ENCODE data around the gene PRKCA.

The PRKCA gene

DNA sequence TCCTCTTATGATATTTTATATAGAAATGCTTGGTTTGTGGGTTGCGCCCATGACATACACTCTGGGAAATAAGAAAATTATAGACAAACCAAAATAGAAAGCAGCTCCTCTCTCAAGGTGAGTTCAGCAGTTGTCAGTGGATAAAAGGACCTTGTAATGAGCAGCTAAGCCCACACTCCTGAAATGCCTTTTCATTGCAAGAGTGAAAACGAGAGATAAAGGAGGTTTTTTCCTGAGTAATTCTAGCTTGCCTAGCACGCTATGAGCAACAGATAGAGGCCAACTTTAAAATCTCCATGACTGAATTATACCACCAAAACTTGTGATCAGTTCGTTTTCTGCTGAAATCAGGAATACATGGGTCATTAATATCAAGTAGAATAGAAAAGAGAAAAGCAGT, 270.7 kb downstream of the PRKCA start:
- H3K27ac ChIP-seq (replicated peaks), result no peak overlapping the region
- H3K4me3 ChIP-seq (replicated peaks; ENCODE audit: insufficient read depth, low read length), result no peak overlapping the region
- TF ChIP-seq SPI1 (IDR thresholded peaks at IDR 0.05; ENCODE audit: borderline replicate concordance, low read depth) (no peak), POLR2AphosphoS5 (IDR thresholded peaks at IDR 0.05; ENCODE audit: low read depth) (no peak), GABPA (IDR thresholded peaks at IDR 0.05; ENCODE audit: low read depth) (no peak)
- TF ChIP-seq, protein P1, sequence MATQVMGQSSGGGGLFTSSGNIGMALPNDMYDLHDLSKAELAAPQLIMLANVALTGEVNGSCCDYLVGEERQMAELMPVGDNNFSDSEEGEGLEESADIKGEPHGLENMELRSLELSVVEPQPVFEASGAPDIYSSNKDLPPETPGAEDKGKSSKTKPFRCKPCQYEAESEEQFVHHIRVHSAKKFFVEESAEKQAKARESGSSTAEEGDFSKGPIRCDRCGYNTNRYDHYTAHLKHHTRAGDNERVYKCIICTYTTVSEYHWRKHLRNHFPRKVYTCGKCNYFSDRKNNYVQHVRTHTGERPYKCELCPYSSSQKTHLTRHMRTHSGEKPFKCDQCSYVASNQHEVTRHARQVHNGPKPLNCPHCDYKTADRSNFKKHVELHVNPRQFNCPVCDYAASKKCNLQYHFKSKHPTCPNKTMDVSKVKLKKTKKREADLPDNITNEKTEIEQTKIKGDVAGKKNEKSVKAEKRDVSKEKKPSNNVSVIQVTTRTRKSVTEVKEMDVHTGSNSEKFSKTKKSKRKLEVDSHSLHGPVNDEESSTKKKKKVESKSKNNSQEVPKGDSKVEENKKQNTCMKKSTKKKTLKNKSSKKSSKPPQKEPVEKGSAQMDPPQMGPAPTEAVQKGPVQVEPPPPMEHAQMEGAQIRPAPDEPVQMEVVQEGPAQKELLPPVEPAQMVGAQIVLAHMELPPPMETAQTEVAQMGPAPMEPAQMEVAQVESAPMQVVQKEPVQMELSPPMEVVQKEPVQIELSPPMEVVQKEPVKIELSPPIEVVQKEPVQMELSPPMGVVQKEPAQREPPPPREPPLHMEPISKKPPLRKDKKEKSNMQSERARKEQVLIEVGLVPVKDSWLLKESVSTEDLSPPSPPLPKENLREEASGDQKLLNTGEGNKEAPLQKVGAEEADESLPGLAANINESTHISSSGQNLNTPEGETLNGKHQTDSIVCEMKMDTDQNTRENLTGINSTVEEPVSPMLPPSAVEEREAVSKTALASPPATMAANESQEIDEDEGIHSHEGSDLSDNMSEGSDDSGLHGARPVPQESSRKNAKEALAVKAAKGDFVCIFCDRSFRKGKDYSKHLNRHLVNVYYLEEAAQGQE (IDR thresholded peaks at IDR 0.05; ENCODE audit: insufficient replicate concordance, low read depth), result no peak
- TF ChIP-seq, protein P2, sequence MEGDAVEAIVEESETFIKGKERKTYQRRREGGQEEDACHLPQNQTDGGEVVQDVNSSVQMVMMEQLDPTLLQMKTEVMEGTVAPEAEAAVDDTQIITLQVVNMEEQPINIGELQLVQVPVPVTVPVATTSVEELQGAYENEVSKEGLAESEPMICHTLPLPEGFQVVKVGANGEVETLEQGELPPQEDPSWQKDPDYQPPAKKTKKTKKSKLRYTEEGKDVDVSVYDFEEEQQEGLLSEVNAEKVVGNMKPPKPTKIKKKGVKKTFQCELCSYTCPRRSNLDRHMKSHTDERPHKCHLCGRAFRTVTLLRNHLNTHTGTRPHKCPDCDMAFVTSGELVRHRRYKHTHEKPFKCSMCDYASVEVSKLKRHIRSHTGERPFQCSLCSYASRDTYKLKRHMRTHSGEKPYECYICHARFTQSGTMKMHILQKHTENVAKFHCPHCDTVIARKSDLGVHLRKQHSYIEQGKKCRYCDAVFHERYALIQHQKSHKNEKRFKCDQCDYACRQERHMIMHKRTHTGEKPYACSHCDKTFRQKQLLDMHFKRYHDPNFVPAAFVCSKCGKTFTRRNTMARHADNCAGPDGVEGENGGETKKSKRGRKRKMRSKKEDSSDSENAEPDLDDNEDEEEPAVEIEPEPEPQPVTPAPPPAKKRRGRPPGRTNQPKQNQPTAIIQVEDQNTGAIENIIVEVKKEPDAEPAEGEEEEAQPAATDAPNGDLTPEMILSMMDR (IDR thresholded peaks at IDR 0.05; ENCODE audit: insufficient read depth, low read length), result no peak
- no peak for DNase-seq (ENCODE audit: low read depth in 1 of 2, low spot score in 1 of 2)
- no peaks in the 10 kb centered on the region for H3K27me3 ChIP-seq (ENCODE audit: insufficient read depth, poor library complexity, severe bottlenecking)

DNA sequence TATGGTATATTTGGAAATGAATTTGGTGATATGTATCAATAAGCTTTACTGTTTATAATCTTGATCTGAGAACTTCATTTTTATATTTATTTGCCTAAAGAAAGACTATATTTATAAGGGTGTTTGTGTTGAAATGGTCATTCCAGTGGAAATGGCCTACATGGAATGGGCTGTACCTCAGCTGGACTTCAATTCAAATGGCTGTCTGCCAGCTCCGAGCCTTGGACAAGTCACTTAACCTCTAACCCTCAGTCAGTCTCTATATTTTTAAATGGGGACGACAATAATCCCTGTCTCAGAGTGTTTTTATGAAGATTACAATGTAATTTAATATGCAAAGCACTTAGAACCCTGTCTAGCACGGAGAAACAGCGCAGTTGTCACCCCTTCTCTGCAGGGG, 271.7 kb downstream of the PRKCA start:
- H3K27me3 ChIP-seq (ENCODE audit: insufficient read depth, poor library complexity, severe bottlenecking), result no peaks in the 10 kb centered on the region
- TF ChIP-seq POLR2AphosphoS5 (IDR thresholded peaks at IDR 0.05; ENCODE audit: low read depth) (no peak), GABPA (IDR thresholded peaks at IDR 0.05; ENCODE audit: low read depth) (no peak), SPI1 (IDR thresholded peaks at IDR 0.05; ENCODE audit: borderline replicate concordance, low read depth) (no peak)
- TF ChIP-seq, protein P2 (IDR thresholded peaks at IDR 0.05; ENCODE audit: insufficient read depth, low read length), result no peak
- TF ChIP-seq, protein P1 (IDR thresholded peaks at IDR 0.05; ENCODE audit: insufficient replicate concordance, low read depth), result no peak

DNA sequence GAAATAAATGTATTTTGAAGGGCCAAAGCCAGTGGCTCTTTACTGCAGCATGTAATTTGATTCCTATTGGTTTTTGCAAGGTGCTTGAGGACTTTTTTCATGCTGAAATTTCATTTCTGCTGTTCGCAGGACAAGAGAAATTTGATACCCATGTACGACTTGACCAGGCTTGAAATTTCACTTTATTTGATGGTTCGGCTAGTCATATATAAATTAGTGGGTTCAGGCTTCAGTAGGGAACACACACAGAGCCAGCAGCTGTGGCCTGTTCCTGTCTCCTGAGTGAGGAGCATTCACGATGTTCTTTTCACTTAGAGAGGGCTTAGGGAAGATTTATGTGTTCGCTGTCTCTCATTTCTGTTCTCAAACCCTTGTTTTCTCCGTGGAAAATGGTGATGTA, 274.1 kb downstream of the PRKCA start:
- no peaks in the 10 kb centered on the region for H3K27me3 ChIP-seq (ENCODE audit: insufficient read depth, poor library complexity, severe bottlenecking)
- no peak for DNase-seq (ENCODE audit: low read depth in 1 of 2, low spot score in 1 of 2)
- H3K4me3 ChIP-seq (replicated peaks; ENCODE audit: insufficient read depth, low read length), result no peak overlapping the region
- TF ChIP-seq, protein P2 (IDR thresholded peaks at IDR 0.05; ENCODE audit: insufficient read depth, low read length), result no peak
- no peak overlapping the region for H3K27ac ChIP-seq (replicated peaks)

More for the DNA sequence above, 271.7 kb downstream of the PRKCA start:
- H3K4me3 ChIP-seq (replicated peaks; ENCODE audit: insufficient read depth, low read length), result no peak overlapping the region
- DNase-seq (ENCODE audit: low read depth in 1 of 2, low spot score in 1 of 2), result no peak
- no peak overlapping the region for H3K27ac ChIP-seq (replicated peaks)

DNA sequence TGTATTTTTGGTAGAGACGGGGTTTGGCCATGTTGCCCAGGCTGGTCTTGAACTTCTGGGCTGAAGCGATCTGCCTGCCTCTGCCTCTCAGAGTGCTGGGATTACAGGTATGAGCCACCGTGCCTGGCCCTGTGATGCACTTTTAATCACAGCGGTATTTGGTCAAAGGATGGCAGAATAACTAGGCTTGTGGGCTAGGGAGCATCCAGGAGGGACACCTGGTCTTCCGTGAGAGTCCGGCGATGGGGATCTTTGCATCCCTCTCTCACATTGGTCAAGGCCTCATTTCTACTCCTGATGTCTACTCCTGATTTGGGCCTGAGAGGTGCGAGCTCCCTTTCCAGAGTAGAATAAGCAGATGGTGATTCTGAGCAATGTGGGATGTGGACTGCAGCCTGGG, 274.6 kb downstream of the PRKCA start:
- no peak for DNase-seq (ENCODE audit: low read depth in 1 of 2, low spot score in 1 of 2)
- Histone ChIP-seq H3K27me3 (ENCODE audit: insufficient read depth, poor library complexity, severe bottlenecking) (no peaks in the 10 kb centered on the region), H3K27ac (replicated peaks) (no peak overlapping the region), H3K4me3 (replicated peaks; ENCODE audit: insufficient read depth, low read length) (no peak overlapping the region)
- TF ChIP-seq, protein P2 (IDR thresholded peaks at IDR 0.05; ENCODE audit: insufficient read depth, low read length), result no peak
- TF ChIP-seq, protein P1 (IDR thresholded peaks at IDR 0.05; ENCODE audit: insufficient replicate concordance, low read depth), result no peak
- TF ChIP-seq GABPA (IDR thresholded peaks at IDR 0.05; ENCODE audit: low read depth), result no peak
- TF ChIP-seq SPI1 (IDR thresholded peaks at IDR 0.05; ENCODE audit: borderline replicate concordance, low read depth), result no peak
- TF ChIP-seq POLR2AphosphoS5 (IDR thresholded peaks at IDR 0.05; ENCODE audit: low read depth), result no peak

Data from HL-60 (cell line).